DND-41 (cell line): ENCODE measurements around the gene FAM193A.
A peak's percentile ranks its signal among the peaks of the same experiment; 100 is the strongest.
"Not testable (repeated sequence)": the region's sequence is repeated elsewhere in the genome, so short reads cannot be mapped to it uniquely, and the experiment has no call there.

ENCODE experiments used
- ATAC-seq: fragments of 200-7000 bp; cut with Tn5 transposase; 3 replicates; pipeline ENCODE4 v1.9.1; 2021; ENCODE audit warnings: low read depth; ENCODE audit not compliant: insufficient read depth
- DNase-seq: peaks from one replicate; pipeline ENCODE4 v3.0.0-alpha.2; 2020
- H2AFZ ChIP-seq: 2 replicates; pipeline ENCODE4 v1.6.0; 2012; ENCODE audit warnings: low read depth, low read length
- H3K27ac ChIP-seq: 2 replicates; pipeline ENCODE4 v1.5.1; 2012; ENCODE audit warnings: low read length, inconsistent platforms
- H3K27me3 ChIP-seq: fragments of 200-600 bp; sonication (generic); 2 replicates; pipeline ENCODE4 v1.6.0; 2012; ENCODE audit warnings: low read length, mild to moderate bottlenecking, inconsistent platforms; ENCODE audit not compliant: insufficient read depth, poor library complexity
- H3K36me3 ChIP-seq: 2 replicates; pipeline ENCODE4 v1.5.1; 2012; ENCODE audit warnings: low read length, inconsistent platforms; ENCODE audit not compliant: insufficient read depth
- H3K4me1 ChIP-seq: 2 replicates; pipeline ENCODE4 v1.5.1; 2012; ENCODE audit warnings: mild to moderate bottlenecking, low read length; ENCODE audit not compliant: insufficient read depth
- H3K4me2 ChIP-seq: 2 replicates; pipeline ENCODE4 v1.6.0; 2012; ENCODE audit warnings: mild to moderate bottlenecking, moderate library complexity, low read length, inconsistent platforms; ENCODE audit not compliant: insufficient read depth
- H3K4me3 ChIP-seq, 2 experiments: fragments of 200-600 bp in 1 of 2; shearing (Covaris generic) in 1 of 2; 2 replicates each; pipeline ENCODE4 v1.5.1; 2012 to 2016; ENCODE audit warnings: inconsistent platforms in 2 of 2, low read length in 2 of 2, mild to moderate bottlenecking in 2 of 2, low read depth in 1 of 2, moderate library complexity in 1 of 2
- H3K79me2 ChIP-seq: 2 replicates; pipeline ENCODE4 v1.6.0; 2012; ENCODE audit warnings: low read length, inconsistent platforms; ENCODE audit not compliant: insufficient read depth
- H3K9ac ChIP-seq: 2 replicates; pipeline ENCODE4 v1.6.0; 2012; ENCODE audit warnings: low read depth, mild to moderate bottlenecking, inconsistent platforms, low read length, moderate library complexity
- H3K9me3 ChIP-seq: 2 replicates; pipeline ENCODE4 v1.5.1; 2012; ENCODE audit warnings: low read length, moderate library complexity, mild to moderate bottlenecking, inconsistent platforms; ENCODE audit not compliant: insufficient read depth, severe bottlenecking
- H4K20me1 ChIP-seq: 2 replicates; pipeline ENCODE4 v1.6.0; 2012; ENCODE audit warnings: low read length; ENCODE audit not compliant: insufficient read depth
- CTCF ChIP-seq: IDR thresholded peaks from 2 replicates; pipeline ENCODE4 v1.5.1; 2012; ENCODE audit warnings: borderline replicate concordance, low read length, moderate library complexity, mild to moderate bottlenecking; ENCODE audit not compliant: poor library complexity, severe bottlenecking; ENCODE audit errors: extremely low read depth
- EZH2 ChIP-seq: IDR thresholded peaks from 3 replicates; pipeline ENCODE4 v1.6.1; 2012; ENCODE audit warnings: borderline replicate concordance, low read depth, mild to moderate bottlenecking, moderate library complexity, low read length, inconsistent platforms; ENCODE audit not compliant: severe bottlenecking

FAM193A gene

DNA sequence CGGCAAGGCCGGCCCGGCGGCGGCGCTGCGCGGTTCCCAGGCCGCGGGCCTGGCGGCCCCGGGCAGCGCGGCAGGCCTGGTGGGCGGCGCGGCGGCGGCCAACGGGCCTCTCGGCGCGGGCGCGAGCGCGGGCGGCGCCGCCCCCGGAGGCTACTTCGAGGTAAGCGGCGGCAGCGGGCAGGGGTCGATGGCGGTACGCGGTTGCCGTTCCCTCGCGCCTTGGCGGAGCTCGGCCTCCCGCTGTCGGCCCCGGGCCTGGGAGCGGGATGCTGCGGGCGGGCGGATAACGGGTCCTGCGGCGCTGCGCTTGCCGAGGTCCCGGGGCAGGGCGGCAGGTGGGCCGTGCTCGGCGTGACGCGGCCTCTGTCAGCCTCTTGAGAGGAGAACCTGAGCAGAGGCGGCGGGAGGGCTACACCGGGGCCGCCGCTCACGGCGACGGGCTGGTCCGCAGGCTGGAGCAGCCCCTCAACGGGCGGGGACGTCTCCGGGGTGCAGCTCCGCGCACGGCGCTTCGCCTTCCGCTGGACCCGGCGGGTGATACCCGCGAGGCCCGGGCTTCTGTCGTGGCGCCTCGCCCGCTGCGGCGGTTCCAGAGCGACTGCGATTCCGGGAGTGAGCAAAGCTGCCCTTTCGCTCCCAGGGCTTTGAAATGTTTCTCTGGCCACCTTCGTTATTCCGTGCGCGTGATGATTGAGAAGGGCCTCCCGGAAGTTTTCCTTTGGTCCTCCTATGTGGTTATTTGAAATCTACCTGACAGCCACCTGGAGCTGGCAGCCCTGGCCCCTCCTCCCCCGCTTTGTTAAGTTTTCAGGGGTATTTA, 774 bp downstream of the FAM193A start:
- Histone ChIP-seq H3K4me3 (peak overlapping the region; percentile 67 to 76), H3K4me1 (peaks cover 32% of the 10 kb centered on the region), H3K27ac (peak overlapping the region; percentile 69), H3K27me3 (no peaks in the 10 kb centered on the region), H3K36me3 (peaks cover 8% of the 10 kb centered on the region), H3K79me2 (peaks cover 55% of the 10 kb centered on the region), H3K9ac (peak overlapping the region; percentile 85), H3K4me2 (peak overlapping the region; percentile 82), H4K20me1 (peaks cover 45% of the 10 kb centered on the region), H3K9me3 (no peaks in the 10 kb centered on the region), H2AFZ (peak overlapping the region; percentile 67)
- peak; percentile 50 for DNase-seq
- peak; percentile 11 for ATAC-seq
- TF ChIP-seq EZH2: no peak
- TF ChIP-seq CTCF: no peak

GRCh38 chr4:2543580-2544191, 7.2 kb downstream of the FAM193A start:
- not testable (repeated sequence) for DNase-seq, H3K27ac ChIP-seq, H3K4me3 ChIP-seq, ATAC-seq, H3K4me2 ChIP-seq, H3K9ac ChIP-seq, H2AFZ ChIP-seq, H3K27me3 ChIP-seq, H3K9me3 ChIP-seq
- H3K36me3 ChIP-seq: peaks cover 14% of the 10 kb centered on the region
- H3K79me2 ChIP-seq: peaks cover 98% of the 10 kb centered on the region
- peaks cover 90% of the 10 kb centered on the region for H4K20me1 ChIP-seq
- H3K4me1 ChIP-seq: peaks cover 13% of the 10 kb centered on the region; the same call in 1 of the 2 replicates

- Histone ChIP-seq H3K36me3 (peaks cover 6% of the 10 kb centered on the region; the same call in 1 of the 2 replicates), H3K27me3 (no peaks in the 10 kb centered on the region), H3K4me3 (no peak overlapping the region), H3K4me1 (no peaks in the 10 kb centered on the region), H3K4me2 (no peak overlapping the region), H3K79me2 (peaks cover 97% of the 10 kb centered on the region), H4K20me1 (peaks cover 87% of the 10 kb centered on the region), H2AFZ (no peak overlapping the region), H3K9ac (no peak overlapping the region), H3K27ac (no peak overlapping the region), H3K9me3 (no peaks in the 10 kb centered on the region)
- no peak for DNase-seq
- no peak for ATAC-seq
- TF ChIP-seq CTCF (no peak), EZH2 (no peak)
These were observed 9.0 kb downstream of the FAM193A start for GRCh38 chr4:2545321-2546013.

DNA sequence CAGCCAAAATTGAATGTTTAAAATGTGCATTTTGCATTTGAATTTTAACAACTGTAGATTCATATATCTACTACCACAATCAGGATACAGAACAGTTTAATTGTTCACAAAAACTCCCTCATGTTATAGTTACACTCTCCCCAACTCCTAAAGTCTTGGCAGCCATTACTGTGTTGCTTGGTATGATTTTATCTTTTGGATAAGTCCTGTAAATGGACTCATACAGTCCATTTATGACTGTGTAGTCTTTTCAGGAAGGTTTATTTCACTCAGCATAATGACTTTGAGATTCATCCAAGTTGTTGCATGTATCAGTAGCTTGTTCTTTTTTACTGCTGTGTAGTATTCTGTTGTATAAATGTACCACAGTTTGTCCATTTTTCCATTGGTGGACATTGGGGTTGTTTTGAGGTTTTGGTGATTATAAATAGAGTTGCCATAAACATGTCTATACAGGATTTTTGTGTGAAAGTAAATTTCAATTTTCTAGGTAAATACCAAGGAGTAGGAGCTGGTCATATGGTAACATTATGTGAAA, 9.9 kb downstream of the FAM193A start:
- peaks cover 6% of the 10 kb centered on the region; the same call in 1 of the 2 replicates for H3K36me3 ChIP-seq
- no peak overlapping the region for H3K4me2 ChIP-seq
- DNase-seq: no peak
- H3K27me3 ChIP-seq: no peaks in the 10 kb centered on the region
- H3K9me3 ChIP-seq: no peaks in the 10 kb centered on the region
- H3K4me3 ChIP-seq: no peak overlapping the region
- H2AFZ ChIP-seq: no peak overlapping the region
- TF ChIP-seq EZH2 (no peak), CTCF (no peak)
- no peak overlapping the region for H3K27ac ChIP-seq
- ATAC-seq: no peak
- H3K79me2 ChIP-seq: peaks cover 97% of the 10 kb centered on the region
- no peaks in the 10 kb centered on the region for H3K4me1 ChIP-seq
- peaks cover 86% of the 10 kb centered on the region for H4K20me1 ChIP-seq
- H3K9ac ChIP-seq: no peak overlapping the region

DNA sequence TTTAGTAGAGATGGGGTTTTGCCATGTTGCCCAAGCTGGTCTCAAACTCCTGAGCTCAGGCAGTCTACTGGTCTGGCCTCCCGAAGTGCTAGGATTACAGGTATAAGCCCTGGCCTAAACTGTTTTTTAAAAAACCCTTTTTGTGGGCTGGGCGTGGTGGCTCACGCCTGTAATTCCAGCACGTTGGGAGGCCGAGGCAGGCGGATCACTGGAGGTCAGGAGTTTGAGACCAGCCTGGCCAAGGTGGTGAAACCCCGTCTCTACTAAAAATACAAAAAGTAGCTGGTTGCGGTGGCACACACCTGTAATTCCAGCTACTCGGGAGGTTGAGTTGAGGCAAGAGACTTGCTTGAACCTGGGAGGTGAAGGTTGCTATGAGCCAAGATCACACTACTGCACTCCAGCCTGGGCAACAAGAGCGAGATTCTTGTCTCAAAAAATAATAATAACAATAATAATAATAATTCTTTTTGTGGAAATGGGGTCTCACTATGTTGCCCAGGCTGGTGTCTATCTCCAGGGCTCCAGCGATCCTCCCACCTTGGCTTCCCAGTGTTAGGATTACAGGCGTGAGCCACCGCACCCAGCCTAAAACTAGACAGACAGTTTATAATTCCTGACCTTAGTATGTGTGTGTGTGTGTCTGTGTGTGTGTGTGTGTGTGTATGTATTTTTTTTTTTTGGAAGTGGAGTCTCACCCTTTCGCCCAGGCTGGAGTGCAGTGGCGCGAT, 10.7 kb downstream of the FAM193A start:
- H3K4me1 ChIP-seq, DNase-seq, H3K27me3 ChIP-seq, ATAC-seq, H3K9me3 ChIP-seq, H3K36me3 ChIP-seq, H3K27ac ChIP-seq, H3K4me2 ChIP-seq, H3K4me3 ChIP-seq, H3K9ac ChIP-seq, H2AFZ ChIP-seq: not testable (repeated sequence)
- H4K20me1 ChIP-seq: peaks cover 84% of the 10 kb centered on the region
- peaks cover 97% of the 10 kb centered on the region for H3K79me2 ChIP-seq
